Rectal smooth muscle tissue (tissue), 1 donor: ENCODE results near the gene CHCHD1.

Source experiments
- H3K27ac ChIP-seq: one replicate; pipeline ENCODE4 v1.7.0; 2013; ENCODE audit warnings: low read depth, low read length, inconsistent platforms
- H3K27me3 ChIP-seq: one replicate; pipeline ENCODE4 v1.7.0; 2013; ENCODE audit warnings: low read length; ENCODE audit not compliant: control insufficient read depth, insufficient read depth
- H3K36me3 ChIP-seq: one replicate; pipeline ENCODE4 v1.7.0; 2013; ENCODE audit warnings: low read length; ENCODE audit not compliant: control insufficient read depth, insufficient read depth
- H3K4me1 ChIP-seq: one replicate; pipeline ENCODE4 v1.7.0; 2013; ENCODE audit warnings: low read length; ENCODE audit not compliant: control insufficient read depth, insufficient read depth
- H3K4me3 ChIP-seq: one replicate; pipeline ENCODE4 v1.7.0; 2013; ENCODE audit warnings: low read length
- H3K9ac ChIP-seq: one replicate; pipeline ENCODE4 v1.7.0; 2013; ENCODE audit warnings: low read length

The CHCHD1 gene

GRCh38 chr10:73810735-73811465 is 29.1 kb downstream of the CHCHD1 start:
- peaks cover 41% of the 10 kb centered on the region for H3K36me3 ChIP-seq
- peak overlapping the region; percentile 85 for H3K27ac ChIP-seq
- H3K4me1 ChIP-seq = peaks cover 5% of the 10 kb centered on the region

GRCh38 chr10:73812657-73813056 is 30.8 kb downstream of the CHCHD1 start:
- H3K36me3 ChIP-seq = peaks cover 36% of the 10 kb centered on the region
- no peak overlapping the region for H3K9ac ChIP-seq
- no peak overlapping the region for H3K4me3 ChIP-seq
- H3K4me1 ChIP-seq = peaks cover 3% of the 10 kb centered on the region
- H3K27me3 ChIP-seq = no peaks in the 10 kb centered on the region
- no peak overlapping the region for H3K27ac ChIP-seq

More at GRCh38 chr10:73810735-73811465, 29.1 kb downstream of the CHCHD1 start:
- H3K9ac ChIP-seq = peak overlapping the region; percentile 47
- H3K4me3 ChIP-seq = peak overlapping the region; percentile 82
- H3K27me3 ChIP-seq = no peaks in the 10 kb centered on the region

- Histone ChIP-seq H3K4me3 (no peak overlapping the region), H3K27me3 (no peaks in the 10 kb centered on the region), H3K9ac (no peak overlapping the region), H3K27ac (no peak overlapping the region), H3K4me1 (peaks cover 3% of the 10 kb centered on the region), H3K36me3 (peaks cover 33% of the 10 kb centered on the region)
Measured at GRCh38 chr10:73813333-73813732, 31.5 kb downstream of the CHCHD1 start.

- Histone ChIP-seq H3K36me3 (peaks cover 31% of the 10 kb centered on the region), H3K4me1 (peaks cover 3% of the 10 kb centered on the region), H3K27me3 (no peaks in the 10 kb centered on the region), H3K4me3 (no peak overlapping the region), H3K9ac (no peak overlapping the region), H3K27ac (no peak overlapping the region)
Measured at GRCh38 chr10:73814276-73814895, 32.5 kb downstream of the CHCHD1 start.

- H3K9ac ChIP-seq = no peak overlapping the region
- no peak overlapping the region for H3K4me3 ChIP-seq
- no peak overlapping the region for H3K27ac ChIP-seq
- peaks cover 31% of the 10 kb centered on the region for H3K36me3 ChIP-seq
- no peaks in the 10 kb centered on the region for H3K27me3 ChIP-seq
- H3K4me1 ChIP-seq = peaks cover 3% of the 10 kb centered on the region
Measured at GRCh38 chr10:73814896-73815718, 33.3 kb downstream of the CHCHD1 start.

- Histone ChIP-seq H3K36me3 (peaks cover 31% of the 10 kb centered on the region), H3K4me1 (peaks cover under 1% of the 10 kb centered on the region), H3K27ac (no peak overlapping the region)
Measured at GRCh38 chr10:73815719-73816030, 33.8 kb downstream of the CHCHD1 start.

GRCh38 chr10:73816917-73817729 is 35.3 kb downstream of the CHCHD1 start:
- Histone ChIP-seq H3K4me3 (no peak overlapping the region), H3K27me3 (no peaks in the 10 kb centered on the region), H3K27ac (peak overlapping the region; percentile 4), H3K4me1 (no peaks in the 10 kb centered on the region), H3K36me3 (peaks cover 36% of the 10 kb centered on the region), H3K9ac (no peak overlapping the region)

More at GRCh38 chr10:73815719-73816030, 33.8 kb downstream of the CHCHD1 start:
- no peaks in the 10 kb centered on the region for H3K27me3 ChIP-seq
- H3K4me3 ChIP-seq = no peak overlapping the region
- H3K9ac ChIP-seq = no peak overlapping the region

GRCh38 chr10:73817826-73818225 is 36.0 kb downstream of the CHCHD1 start:
- Histone ChIP-seq H3K36me3 (peaks cover 36% of the 10 kb centered on the region), H3K9ac (no peak overlapping the region), H3K27me3 (no peaks in the 10 kb centered on the region), H3K27ac (no peak overlapping the region), H3K4me3 (no peak overlapping the region), H3K4me1 (no peaks in the 10 kb centered on the region)

- Histone ChIP-seq H3K27ac (no peak overlapping the region), H3K4me1 (no peaks in the 10 kb centered on the region), H3K9ac (no peak overlapping the region), H3K4me3 (no peak overlapping the region), H3K36me3 (peaks cover 34% of the 10 kb centered on the region), H3K27me3 (no peaks in the 10 kb centered on the region)
Measured at GRCh38 chr10:73818402-73818801, 36.6 kb downstream of the CHCHD1 start.

GRCh38 chr10:73819081-73819480 is 37.2 kb downstream of the CHCHD1 start:
- H3K9ac ChIP-seq = no peak overlapping the region
- H3K27ac ChIP-seq = no peak overlapping the region
- H3K4me3 ChIP-seq = no peak overlapping the region
- peaks cover 32% of the 10 kb centered on the region for H3K36me3 ChIP-seq
- H3K4me1 ChIP-seq = no peaks in the 10 kb centered on the region
- H3K27me3 ChIP-seq = no peaks in the 10 kb centered on the region

GRCh38 chr10:73819513-73820093 is 37.8 kb downstream of the CHCHD1 start:
- H3K4me3 ChIP-seq = no peak overlapping the region
- no peaks in the 10 kb centered on the region for H3K4me1 ChIP-seq
- no peaks in the 10 kb centered on the region for H3K27me3 ChIP-seq
- H3K27ac ChIP-seq = no peak overlapping the region
- H3K36me3 ChIP-seq = peaks cover 34% of the 10 kb centered on the region
- no peak overlapping the region for H3K9ac ChIP-seq
